Glomerular visceral epithelial cell (primary cell): ENCODE measurements around the gene SLC45A1.

Source experiments
- DNase-seq: peaks from one replicate; pipeline ENCODE4 v3.0.0-alpha.2; 2016; ENCODE audit errors: extremely low spot score

SLC45A1 gene

DNA sequence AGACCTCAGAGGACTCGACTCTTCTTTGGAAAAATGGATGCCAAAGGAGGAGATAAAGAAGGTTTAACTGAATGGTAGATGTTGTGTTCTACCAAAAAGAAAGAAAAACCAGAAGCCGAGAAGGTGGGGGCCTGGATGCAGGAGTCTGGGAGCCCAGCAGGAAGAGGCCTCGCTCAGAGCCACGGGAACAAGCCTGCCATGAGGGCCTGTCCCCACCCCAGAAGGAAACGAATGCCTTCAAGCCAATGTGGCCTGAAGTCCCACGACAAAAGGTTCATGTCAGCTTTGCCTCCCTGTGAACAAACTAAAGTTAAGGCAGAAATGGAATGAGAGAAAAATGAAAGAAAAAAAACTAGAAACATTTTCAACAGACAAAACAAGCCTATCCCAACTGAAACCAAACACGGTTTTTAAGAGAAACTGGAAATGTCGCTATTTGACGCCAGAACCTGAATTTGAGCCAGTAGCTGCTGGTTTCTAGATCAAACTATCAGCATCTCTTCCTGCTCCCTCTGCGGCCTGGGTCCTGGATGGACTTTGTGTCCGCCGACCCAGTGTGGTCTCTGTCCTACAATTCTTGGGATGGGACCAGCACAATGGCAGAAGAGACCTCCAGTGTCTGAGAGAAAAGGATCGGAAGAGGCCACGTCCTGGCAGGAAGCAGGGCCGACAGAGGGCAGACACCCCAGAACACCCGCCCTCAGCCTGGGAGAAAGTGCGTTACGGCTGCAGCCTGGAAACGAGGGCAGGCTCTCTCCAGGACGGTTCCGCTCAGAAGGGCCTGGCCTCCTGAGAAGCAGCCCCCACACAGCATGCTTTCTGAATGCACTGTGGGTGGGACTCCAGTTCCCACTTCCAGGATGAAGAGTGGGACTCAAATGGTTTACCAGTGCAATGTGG is 35.2 kb downstream of the SLC45A1 start:
- no peak for DNase-seq

- DNase-seq = no peak
Observed at GRCh38 chr1:8354038-8354437, 36.1 kb downstream of the SLC45A1 start.

GRCh38 chr1:8355439-8356255 is 37.7 kb downstream of the SLC45A1 start:
- no peak for DNase-seq

GRCh38 chr1:8356256-8357209 is 38.6 kb downstream of the SLC45A1 start:
- no peak for DNase-seq

DNA sequence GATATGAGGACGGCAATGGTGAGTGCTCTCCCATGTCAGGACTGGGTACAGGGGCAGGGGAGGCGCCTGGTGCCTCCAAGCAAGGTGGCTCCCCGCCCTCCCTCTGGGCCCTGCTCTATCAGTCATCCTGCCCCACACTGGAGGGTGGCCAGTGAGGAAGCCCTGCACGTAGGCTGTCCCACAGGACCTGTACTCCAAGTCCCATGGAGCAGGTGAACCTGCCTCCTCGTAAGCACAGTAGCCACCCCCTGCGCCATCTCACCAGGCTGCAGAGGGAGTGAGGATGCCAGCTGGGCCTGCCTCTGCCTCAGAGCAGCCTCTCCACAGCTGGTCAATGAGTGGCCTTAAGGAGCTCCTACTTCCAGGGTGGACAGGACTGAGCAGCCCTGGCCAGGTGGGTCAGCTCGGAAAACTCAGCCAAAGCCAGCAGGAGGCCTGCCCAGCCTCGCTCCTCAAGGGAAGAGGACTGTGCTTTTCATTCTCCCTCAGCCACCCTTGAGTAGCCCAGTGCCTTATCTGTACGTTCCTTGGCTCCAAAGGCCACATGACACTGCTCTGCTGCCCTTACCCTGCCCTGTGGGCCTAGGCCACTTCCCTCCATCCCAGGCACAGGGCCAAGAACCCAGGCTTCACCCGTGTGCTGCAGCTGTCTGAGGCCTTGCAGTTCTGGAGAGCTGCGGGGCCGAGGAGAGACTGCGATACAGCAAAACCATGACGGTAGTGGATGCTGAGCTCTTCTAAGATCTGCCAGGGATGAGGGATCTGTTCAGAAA is 39.6 kb downstream of the SLC45A1 start:
- no peak for DNase-seq

DNA sequence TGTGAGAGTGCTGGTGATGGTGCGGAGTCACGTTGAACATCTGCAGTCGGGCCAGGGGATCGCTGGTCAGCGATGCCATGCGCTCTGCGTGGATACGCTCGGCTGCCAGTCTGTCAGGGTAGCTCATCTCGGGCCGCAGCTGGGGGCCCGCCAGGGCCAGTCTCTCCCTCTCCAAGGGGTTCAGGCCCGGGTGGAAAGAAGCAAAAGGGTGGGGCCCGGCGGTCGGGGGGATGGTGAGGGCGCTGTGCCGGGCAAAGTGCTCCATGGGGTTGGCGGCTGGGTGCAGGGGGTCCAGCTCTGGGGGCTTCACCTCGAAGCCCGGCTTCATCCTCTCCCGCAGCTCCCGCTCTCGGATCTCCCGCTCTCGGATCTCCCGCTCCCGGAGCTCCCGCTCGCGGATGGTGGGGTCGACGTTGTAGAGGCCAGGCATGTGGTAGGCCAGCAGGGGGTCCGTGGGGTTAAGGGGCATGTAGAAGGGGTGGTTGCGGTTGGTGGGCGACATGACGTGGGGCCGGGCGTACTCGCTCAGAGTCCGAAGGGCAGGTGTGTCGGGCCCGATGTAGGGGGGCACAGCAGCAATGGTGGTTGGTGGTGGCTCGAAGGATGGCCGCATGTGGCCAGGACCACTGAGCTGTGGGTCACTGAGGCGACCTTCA is 40.5 kb downstream of the SLC45A1 start:
- DNase-seq = no peak

GRCh38 chr1:8358897-8359616 is 41.1 kb downstream of the SLC45A1 start:
- DNase-seq = no peak

GRCh38 chr1:8359617-8360481 is 41.9 kb downstream of the SLC45A1 start:
- no peak for DNase-seq

GRCh38 chr1:8360493-8361197 is 42.7 kb downstream of the SLC45A1 start:
- no peak for DNase-seq

GRCh38 chr1:8361198-8361849 is 43.4 kb downstream of the SLC45A1 start:
- no peak for DNase-seq

DNA sequence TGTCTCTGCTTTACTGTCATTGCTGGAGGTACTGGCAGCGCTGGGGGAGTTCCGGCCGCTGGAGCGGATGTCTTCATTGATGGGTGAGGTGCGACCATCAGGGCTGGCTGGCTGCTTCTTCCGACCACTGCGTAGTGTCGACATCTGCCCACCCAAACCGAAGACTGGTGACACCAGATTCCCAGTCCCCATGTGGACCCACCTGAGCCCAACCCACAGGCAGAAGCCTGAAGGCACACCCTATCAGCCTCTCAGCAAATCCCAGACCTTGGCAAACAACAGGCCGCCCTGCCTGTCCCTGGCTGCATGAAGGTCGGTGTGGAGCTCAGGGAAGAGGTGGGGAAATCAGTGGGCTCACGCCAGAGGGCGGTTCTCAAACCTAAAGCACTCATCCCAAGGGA is 44.8 kb downstream of the SLC45A1 start:
- DNase-seq = no peak

- DNase-seq = no peak
Observed at GRCh38 chr1:8363186-8363766, 45.4 kb downstream of the SLC45A1 start.

DNA sequence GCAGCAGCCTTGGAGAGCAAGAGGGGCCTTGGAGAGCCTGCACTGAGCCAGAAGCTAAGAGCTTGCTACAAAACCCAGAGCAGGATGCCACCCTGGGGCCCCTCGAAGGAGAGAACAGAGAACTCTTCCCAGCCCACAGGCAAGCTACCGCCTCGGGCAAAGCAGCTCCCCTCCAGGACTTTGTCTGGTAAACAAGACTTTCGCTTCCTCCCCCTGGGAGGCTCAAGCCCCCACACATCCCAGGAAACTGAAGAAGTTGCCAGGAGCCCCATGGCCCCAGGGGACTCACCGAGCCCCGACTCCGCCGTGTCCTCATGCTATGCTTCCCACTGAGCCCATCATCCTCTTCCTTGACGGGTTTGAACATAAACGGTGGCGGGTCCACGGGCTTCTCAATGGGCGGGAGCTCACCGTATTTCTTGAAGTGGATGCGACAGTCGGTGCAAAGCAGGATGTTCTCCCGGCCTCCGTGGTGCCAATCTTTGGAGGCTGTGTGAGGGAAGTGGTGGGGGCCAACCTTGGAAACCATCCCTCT is 45.9 kb downstream of the SLC45A1 start:
- no peak for DNase-seq

GRCh38 chr1:8364528-8365442 is 46.9 kb downstream of the SLC45A1 start:
- no peak for DNase-seq

DNA sequence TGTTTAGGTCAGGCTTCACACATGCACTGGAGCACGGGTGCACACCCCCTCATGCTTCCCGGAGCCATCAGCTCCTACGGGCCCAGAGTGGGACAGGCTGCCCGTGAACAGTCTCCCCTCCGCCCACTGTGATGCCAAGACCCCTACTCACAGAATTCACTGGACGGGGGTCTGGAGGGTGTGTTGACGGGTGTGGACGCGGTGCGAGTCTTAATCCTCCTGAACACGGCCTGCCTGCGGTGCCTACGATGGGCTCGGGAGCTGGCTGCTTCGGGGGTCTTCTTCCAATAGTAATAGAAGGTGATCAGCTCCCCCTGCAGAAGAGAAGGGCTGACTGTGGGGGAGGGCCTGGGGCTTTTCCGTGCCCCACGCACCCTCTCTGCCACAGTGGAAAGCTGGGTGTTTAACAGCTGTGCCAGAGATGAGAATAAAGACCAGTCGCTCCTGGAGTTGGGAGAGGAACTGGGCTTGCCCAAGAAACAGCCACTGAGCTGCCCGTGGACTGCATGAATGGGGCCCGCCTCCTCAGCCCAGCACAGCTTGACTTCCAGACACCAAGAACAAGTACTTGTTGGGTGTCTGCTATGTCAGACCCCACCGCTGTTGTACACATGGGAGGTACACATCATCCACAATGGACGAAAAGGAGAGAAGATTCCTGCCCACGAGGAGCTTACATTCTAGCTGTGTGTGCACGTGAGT is 47.9 kb downstream of the SLC45A1 start:
- DNase-seq = no peak
